MM.1S (cell line): ENCODE data around the gene WDR83.

Experiments
- DNase-seq: peaks from one replicate; pipeline ENCODE4 v3.0.0-alpha.2; 2015
- H2AFZ ChIP-seq: fragments of 300-600 bp; sonication (generic); 2 replicates; pipeline ENCODE4 v1.6.0; 2016; ENCODE audit warnings: antibody characterized with exemption, low read length
- H3F3A ChIP-seq: fragments of 300-600 bp; sonication (generic); 2 replicates; pipeline ENCODE4 v1.6.1; 2016; ENCODE audit warnings: mild to moderate bottlenecking, antibody characterized with exemption, low read length, moderate library complexity, mixed read lengths; ENCODE audit not compliant: insufficient read depth
- H3K27ac ChIP-seq: fragments of 300-600 bp; sonication (generic); 2 replicates; pipeline ENCODE4 v1.5.1; 2016; ENCODE audit warnings: mild to moderate bottlenecking, low read length
- H3K27me3 ChIP-seq: fragments of 300-600 bp; sonication (generic); replicated peaks from 2 replicates; pipeline ENCODE4 v1.6.0; 2016; ENCODE audit warnings: low read length; ENCODE audit not compliant: insufficient read depth
- H3K36me3 ChIP-seq: fragments of 300-600 bp; sonication (generic); replicated peaks from 2 replicates; pipeline ENCODE4 v1.6.1; 2016; ENCODE audit warnings: mild to moderate bottlenecking, low read length, mixed read lengths; ENCODE audit not compliant: insufficient read depth
- H3K4me1 ChIP-seq: fragments of 300-600 bp; sonication (generic); 2 replicates; pipeline ENCODE4 v1.6.1; 2016; ENCODE audit warnings: low read length, mixed read lengths
- H3K4me2 ChIP-seq: fragments of 300-600 bp; sonication (generic); 2 replicates; pipeline ENCODE4 v1.6.0; 2016; ENCODE audit warnings: low read depth, low read length
- H3K4me3 ChIP-seq: fragments of 300-600 bp; sonication (generic); 2 replicates; pipeline ENCODE4 v1.5.1; 2016; ENCODE audit warnings: low read length, mixed read lengths
- H3K79me2 ChIP-seq: fragments of 300-600 bp; sonication (generic); 2 replicates; pipeline ENCODE4 v1.6.1; 2016; ENCODE audit warnings: mixed run types, low read length, mixed read lengths
- H3K9ac ChIP-seq: fragments of 300-600 bp; sonication (generic); 2 replicates; pipeline ENCODE4 v1.6.1; 2016; ENCODE audit warnings: low read length, mixed read lengths
- H3K9me2 ChIP-seq: fragments of 300-600 bp; sonication (generic); replicated peaks from 2 replicates; pipeline ENCODE4 v1.6.1; 2016; ENCODE audit warnings: mild to moderate bottlenecking, low read length, mixed read lengths; ENCODE audit not compliant: insufficient read depth
- H3K9me3 ChIP-seq: fragments of 300-600 bp; sonication (generic); replicated peaks from 2 replicates; pipeline ENCODE4 v1.6.1; 2016; ENCODE audit warnings: mild to moderate bottlenecking, low read length, mixed read lengths; ENCODE audit not compliant: insufficient read depth
- H4K20me1 ChIP-seq: fragments of 300-600 bp; sonication (generic); 2 replicates; pipeline ENCODE4 v1.6.1; 2016; ENCODE audit warnings: mild to moderate bottlenecking, low read length, moderate library complexity, mixed read lengths; ENCODE audit not compliant: insufficient read depth
- CTCF ChIP-seq: fragments of 300-600 bp; sonication (generic); IDR thresholded peaks from 2 replicates; pipeline ENCODE4 v1.5.1; 2016; ENCODE audit warnings: antibody characterized with exemption, low read length, mixed read lengths
- EZH2 ChIP-seq: fragments of 300-600 bp; sonication (generic); optimal IDR thresholded peaks from 2 replicates; pipeline ENCODE3; 2017; ENCODE audit warnings: low read depth, mild to moderate bottlenecking, antibody characterized with exemption, low read length, mixed read lengths
- EZH2phosphoT487 ChIP-seq: fragments of 300-600 bp; sonication (generic); IDR thresholded peaks from 2 replicates; pipeline ENCODE4 v1.6.1; 2018; ENCODE audit warnings: antibody characterized with exemption, low read length

WDR83 gene

GRCh38 chr19:12689012-12689411 lies 22.4 kb downstream of the WDR83 start:
- TF ChIP-seq EZH2phosphoT487 (no peak), EZH2 (no peak), CTCF (no peak)
- no peaks in the 10 kb centered on the region for H3K4me1 ChIP-seq

GRCh38 chr19:12689581-12690216 lies 23.1 kb downstream of the WDR83 start:
- no peak for DNase-seq
- no peak overlapping the region for H2AFZ ChIP-seq
- H3K27me3 ChIP-seq, result no peaks in the 10 kb centered on the region
- no peaks in the 10 kb centered on the region for H3F3A ChIP-seq
- H3K36me3 ChIP-seq, result no peaks in the 10 kb centered on the region
- no peak overlapping the region for H3K27ac ChIP-seq
- H3K9me2 ChIP-seq, result no peaks in the 10 kb centered on the region
- no peak for TF ChIP-seq CTCF
- TF ChIP-seq EZH2phosphoT487, result no peak
- TF ChIP-seq EZH2, result no peak
- H3K9ac ChIP-seq, result no peak overlapping the region
- no peaks in the 10 kb centered on the region for H4K20me1 ChIP-seq
- H3K4me2 ChIP-seq, result no peak overlapping the region
- no peak overlapping the region for H3K4me3 ChIP-seq
- H3K9me3 ChIP-seq, result no peaks in the 10 kb centered on the region
- H3K79me2 ChIP-seq, result no peaks in the 10 kb centered on the region
- no peaks in the 10 kb centered on the region for H3K4me1 ChIP-seq

More at GRCh38 chr19:12689012-12689411, 22.4 kb downstream of the WDR83 start:
- Histone ChIP-seq H3K79me2 (no peaks in the 10 kb centered on the region), H4K20me1 (no peaks in the 10 kb centered on the region), H3K9me3 (no peaks in the 10 kb centered on the region), H3K9ac (no peak overlapping the region), H3K27me3 (no peaks in the 10 kb centered on the region), H2AFZ (no peak overlapping the region), H3K9me2 (no peaks in the 10 kb centered on the region), H3K27ac (no peak overlapping the region), H3K36me3 (no peaks in the 10 kb centered on the region), H3F3A (no peaks in the 10 kb centered on the region), H3K4me2 (no peak overlapping the region), H3K4me3 (no peak overlapping the region)
- DNase-seq, result no peak

- Histone ChIP-seq H3K4me1 (peaks cover 8% of the 10 kb centered on the region; the same call in 1 of the 2 replicates), H3K79me2 (peaks cover 7% of the 10 kb centered on the region; the same call in 1 of the 2 replicates), H3K9me2 (no peaks in the 10 kb centered on the region), H3K27me3 (no peaks in the 10 kb centered on the region), H3K27ac (no peak overlapping the region), H3F3A (peaks cover 15% of the 10 kb centered on the region), H3K9me3 (no peaks in the 10 kb centered on the region), H3K9ac (no peak overlapping the region), H3K4me2 (no peak overlapping the region), H4K20me1 (no peaks in the 10 kb centered on the region), H3K4me3 (no peak overlapping the region), H3K36me3 (no peaks in the 10 kb centered on the region), H2AFZ (no peak overlapping the region)
- TF ChIP-seq EZH2, result no peak
- TF ChIP-seq CTCF, result no peak
- no peak for DNase-seq
These were observed 26.4 kb downstream of the WDR83 start for GRCh38 chr19:12692960-12693359.
